ENCODE results near the gene RFPL1. TPM values are rescaled to one million over a fixed set of nuclear protein-coding genes. Genes with fewer than 3 reads are reported as not detected.

Gene RFPL1
- total RNA-seq, 1 donor from 2014 or later, result not detected

- no peak for DNase-seq
These were observed 5.1 kb downstream of the RFPL1 start for GRCh38 chr22:29443452-29443851.

- DNase-seq, result no peak
These were observed 5.7 kb downstream of the RFPL1 start for GRCh38 chr22:29443861-29444792.

- no peak for DNase-seq
These were observed 7.1 kb downstream of the RFPL1 start for GRCh38 chr22:29445508-29445907.

- no peak for DNase-seq
These were observed 9.5 kb downstream of the RFPL1 start for GRCh38 chr22:29447906-29448305.

GRCh38 chr22:29449296-29449875, 11.0 kb downstream of the RFPL1 start:
- DNase-seq, result no peak

GRCh38 chr22:29450222-29450621, 11.8 kb downstream of the RFPL1 start:
- DNase-seq, result peak; percentile 11

- no peak for DNase-seq
These were observed 13.5 kb downstream of the RFPL1 start for GRCh38 chr22:29451863-29452262.

- DNase-seq, result no peak
These were observed 15.9 kb downstream of the RFPL1 start for GRCh38 chr22:29454276-29454675.

GRCh38 chr22:29456211-29456671, 17.9 kb downstream of the RFPL1 start:
- DNase-seq, result no peak

- peak; percentile 38 for DNase-seq
These were observed 19.3 kb downstream of the RFPL1 start for GRCh38 chr22:29457730-29458129.

GRCh38 chr22:29458551-29458950, 20.2 kb downstream of the RFPL1 start:
- no peak for DNase-seq

GRCh38 chr22:29459773-29460172, 21.4 kb downstream of the RFPL1 start:
- no peak for DNase-seq

- DNase-seq, result no peak
These were observed 22.9 kb downstream of the RFPL1 start for GRCh38 chr22:29461263-29461662.

GRCh38 chr22:29463629-29464028, 25.2 kb downstream of the RFPL1 start:
- no peak for DNase-seq

- no peak for DNase-seq
These were observed 26.2 kb downstream of the RFPL1 start for GRCh38 chr22:29464581-29464980.

GRCh38 chr22:29469755-29470154, 31.4 kb downstream of the RFPL1 start:
- no peak for DNase-seq

- peak; percentile 72 for DNase-seq
These were observed 31.9 kb downstream of the RFPL1 start for GRCh38 chr22:29470159-29470855.

GRCh38 chr22:29473001-29473400, 34.6 kb downstream of the RFPL1 start:
- DNase-seq, result no peak

GRCh38 chr22:29475550-29475949, 37.2 kb downstream of the RFPL1 start:
- no peak for DNase-seq

GRCh38 chr22:29476116-29476515, 37.7 kb downstream of the RFPL1 start:
- no peak for DNase-seq

- no peak for DNase-seq
These were observed 39.4 kb downstream of the RFPL1 start for GRCh38 chr22:29477723-29478318.

All from tongue (tissue), 2 donors.